ENCODE results near the gene STYX.

The STYX gene

DNA sequence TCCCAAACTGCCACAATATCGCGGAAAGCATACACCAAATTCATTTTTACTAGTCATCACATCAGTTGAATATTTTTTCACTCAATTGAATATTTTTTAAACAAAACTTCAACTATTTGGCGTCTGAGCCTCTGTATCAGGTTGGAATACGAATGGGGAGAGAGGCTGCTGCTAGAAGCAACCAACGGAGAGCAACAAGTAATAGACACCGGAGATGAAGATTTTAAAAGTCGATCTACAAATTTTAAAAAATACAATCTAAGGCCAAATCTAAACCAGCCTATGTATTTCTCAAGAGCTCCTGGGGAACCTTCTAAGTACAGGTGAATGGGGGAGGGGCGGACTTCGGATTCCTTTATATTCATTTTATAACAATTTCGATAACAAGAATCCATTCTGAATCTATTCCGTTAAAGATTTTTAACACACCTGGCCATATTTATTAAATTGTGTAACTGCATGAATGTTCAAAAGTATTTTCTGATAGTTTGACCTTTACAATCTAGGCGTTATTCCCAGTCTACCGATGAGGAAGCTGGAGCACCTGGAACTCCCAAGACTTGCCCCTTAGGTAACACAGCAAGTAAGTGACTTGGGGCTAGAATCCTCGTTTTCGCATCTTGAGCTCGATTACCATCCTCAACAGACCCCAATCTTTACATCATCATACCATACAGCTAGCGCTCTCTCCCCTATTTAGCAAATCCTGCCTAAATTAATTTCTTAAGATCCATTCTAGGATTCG is 60.2 kb downstream of the STYX start:
- DNase-seq (ENCODE audit: low spot score) = no peak

DNA sequence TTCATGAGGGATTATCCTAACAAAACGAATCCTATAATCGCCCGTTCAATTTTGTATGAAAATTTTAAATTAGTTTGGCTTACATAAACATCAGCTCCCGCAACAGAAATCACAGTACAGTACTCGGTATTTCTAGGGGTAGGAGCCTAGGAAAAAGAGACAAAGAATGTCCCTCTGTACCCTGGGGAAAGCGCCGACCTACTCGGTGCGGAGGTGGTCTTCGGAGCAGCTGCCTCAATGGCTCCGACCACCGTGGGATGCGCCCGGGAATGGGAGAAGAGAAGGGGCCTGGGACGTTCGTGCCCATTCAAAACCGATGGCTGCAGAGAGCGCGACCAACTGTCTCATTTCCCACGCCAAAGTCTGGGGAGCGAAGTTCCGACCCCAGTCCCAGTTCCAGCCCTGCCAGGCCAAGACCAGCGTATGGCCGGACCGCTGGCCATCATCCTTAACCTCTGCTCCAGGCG is 60.8 kb downstream of the STYX start:
- DNase-seq (ENCODE audit: low spot score) = no peak

DNA sequence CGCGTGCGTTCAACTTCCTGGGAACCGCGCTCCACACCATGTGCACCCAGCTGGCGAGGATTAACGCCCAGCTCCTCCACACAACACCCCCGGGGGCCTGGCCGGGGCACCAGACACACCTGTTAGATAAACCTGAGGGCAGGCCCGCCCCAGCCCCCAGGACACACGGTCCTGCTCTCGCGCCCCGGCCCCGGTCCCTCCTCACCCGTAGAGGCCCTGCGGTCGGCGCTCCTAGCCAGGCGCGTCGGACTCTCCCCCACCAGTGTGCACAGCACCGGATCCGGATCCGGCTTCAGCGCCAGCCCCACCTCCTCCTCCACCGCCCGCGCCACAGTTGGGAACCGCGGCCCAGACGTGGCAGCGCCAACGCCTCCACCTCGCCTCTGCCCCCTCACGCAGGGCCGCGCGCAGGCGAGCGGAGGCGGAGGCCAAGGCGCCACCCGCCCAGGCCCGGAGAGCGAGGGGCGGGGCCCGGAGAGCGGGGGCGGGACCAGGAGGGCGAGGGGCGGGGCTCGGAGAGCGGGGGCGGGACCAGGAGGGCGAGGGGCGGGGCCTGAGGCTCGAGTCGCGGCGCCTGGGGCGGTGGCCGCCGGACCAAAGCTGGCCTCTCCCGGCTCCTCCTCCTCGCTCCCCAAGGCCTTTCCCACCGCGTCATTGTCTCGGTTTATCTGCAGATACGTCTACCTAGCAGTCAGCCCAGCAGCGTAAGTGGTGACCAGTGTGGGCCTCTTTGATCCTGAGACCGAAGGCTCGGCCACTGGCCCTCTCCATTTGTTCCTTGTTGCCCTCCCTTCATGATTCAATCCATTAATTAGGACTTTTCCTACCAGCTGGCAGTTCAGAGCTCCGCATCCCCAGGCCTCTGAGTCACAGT is 61.5 kb downstream of the STYX start, which contains the start of gene GNPNAT1:
Gene GNPNAT1 (minus strand): TSS at position 385 of the 874 bp plus-strand sequence. CDS start 6,957 bp downstream, outside the sequence.
- peak; percentile 92 for DNase-seq (ENCODE audit: low spot score)

DNA sequence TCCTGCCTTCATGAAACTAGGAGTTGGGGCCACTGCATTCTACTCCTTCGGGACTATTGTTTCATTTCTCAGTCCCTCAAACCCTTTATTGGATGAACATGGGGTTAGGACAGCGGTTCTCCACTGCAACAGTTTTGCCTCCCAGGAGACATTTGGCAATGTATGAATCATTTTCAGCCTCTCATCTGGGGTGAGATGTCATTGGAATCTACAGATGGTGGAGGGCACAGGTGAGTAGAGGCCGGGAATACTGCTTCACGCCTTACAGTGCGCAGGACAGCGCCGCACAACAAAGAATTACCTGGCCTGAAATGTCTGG is 62.1 kb downstream of the STYX start:
- no peak for DNase-seq (ENCODE audit: low spot score)

DNA sequence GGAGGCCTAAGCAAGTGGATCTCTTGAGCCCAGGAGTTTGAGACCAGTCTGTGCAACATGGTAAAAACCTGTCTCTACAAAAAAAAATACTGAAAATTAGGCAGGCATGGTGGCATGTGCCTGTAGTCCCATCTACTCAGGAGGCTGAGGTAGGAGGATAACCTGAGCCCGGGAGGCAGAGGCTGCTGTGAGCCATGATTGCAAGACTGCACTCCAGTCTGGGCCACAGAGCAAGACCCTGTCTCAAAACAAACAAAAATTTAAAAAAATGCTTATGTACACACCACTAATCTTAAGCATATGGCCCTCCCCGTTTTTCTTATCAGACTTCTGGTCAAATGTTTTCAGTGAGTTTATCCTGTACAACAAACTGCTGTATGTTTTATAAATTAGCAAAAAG is 63.1 kb downstream of the STYX start:
- no peak for DNase-seq (ENCODE audit: low spot score)

DNA sequence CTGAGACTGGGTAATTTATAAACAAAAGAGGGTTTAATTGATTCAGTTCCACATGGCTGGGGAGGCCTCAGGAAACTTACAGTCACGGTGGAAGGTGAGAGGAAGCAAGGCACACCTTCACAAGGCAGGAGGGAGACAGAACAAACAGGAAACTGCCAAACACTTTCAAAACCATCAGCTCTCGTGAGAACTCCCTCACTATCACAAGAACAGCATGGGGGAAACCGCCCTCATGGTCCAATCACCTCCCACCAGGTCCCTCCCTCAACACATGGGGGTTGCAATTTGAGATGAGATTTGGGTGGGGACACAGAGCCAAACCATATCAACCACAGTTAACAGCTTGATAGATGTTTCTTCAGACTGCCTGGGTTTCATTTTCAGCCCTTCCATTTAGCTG is 67.7 kb downstream of the STYX start:
- no peak for DNase-seq (ENCODE audit: low spot score)

DNA sequence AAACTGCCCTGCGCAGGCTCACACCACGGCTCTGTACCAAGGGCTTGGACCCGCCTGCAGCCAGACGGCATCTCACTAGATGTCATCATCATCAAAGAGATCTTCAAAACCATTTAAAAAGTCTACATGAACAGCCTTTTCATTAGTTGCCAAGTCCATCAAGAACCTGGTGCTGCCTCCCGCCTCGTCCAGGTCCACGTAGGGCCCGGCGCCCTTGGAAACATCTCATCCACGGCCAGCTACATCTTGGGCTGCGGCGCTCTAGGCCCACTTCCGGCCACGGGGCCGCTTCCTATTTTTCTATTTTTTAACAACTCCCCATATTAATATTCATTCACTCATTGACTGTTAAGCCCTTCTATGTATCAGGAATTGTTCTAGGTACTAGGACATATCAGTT is 68.9 kb downstream of the STYX start:
- no peak for DNase-seq (ENCODE audit: low spot score)

DNA sequence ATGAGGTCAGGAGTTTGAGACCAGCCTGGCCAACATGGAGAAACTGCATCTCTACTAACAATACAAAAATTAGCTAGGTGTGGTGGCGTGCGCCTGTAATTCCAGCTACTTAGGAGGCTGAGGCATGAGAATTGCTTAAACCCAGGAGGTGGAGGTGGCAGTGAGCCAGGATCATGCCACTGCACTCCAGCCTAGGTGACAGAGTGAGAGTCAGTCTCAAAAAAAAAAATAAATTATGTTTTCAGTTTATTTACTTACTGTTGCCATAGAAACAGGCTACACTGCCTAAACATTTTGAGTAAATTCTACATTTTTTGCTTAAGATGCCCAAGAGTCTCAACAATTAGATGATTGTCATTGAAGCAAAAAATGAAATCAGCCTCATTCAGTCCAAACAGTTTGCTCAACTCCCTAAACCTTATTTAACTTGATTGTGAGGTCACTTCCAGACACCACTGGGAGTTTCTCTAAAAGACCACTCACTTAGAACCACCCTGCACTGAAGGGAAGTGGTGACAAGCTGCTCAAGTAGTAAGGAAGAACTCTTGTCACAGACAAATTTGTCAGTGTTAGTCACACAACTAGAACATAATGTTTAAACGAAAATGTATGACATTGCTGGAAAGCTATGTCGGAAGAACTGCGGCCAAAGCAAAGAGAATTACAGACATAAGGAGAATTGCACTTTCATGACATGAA is 71.2 kb downstream of the STYX start:
- DNase-seq (ENCODE audit: low spot score) = no peak

DNA sequence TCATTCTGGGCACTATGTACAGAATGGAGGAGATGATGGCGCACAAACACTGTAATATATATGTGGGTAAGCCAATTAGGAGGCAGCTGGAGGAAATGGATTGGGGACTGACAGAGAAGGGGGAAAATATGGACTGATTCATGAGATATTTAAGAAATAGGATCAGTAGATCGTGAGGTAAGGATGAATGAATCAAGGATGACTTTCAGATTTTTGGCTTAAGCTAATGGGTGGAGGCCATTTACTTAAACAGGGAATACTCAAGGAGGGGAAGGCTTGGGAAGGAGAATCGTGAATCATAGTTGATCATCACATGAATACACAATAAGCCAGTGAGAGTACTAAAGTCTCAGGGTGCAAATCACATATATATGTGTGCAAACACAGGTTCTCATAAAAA is 72.6 kb downstream of the STYX start:
- DNase-seq (ENCODE audit: low spot score) = no peak

DNA sequence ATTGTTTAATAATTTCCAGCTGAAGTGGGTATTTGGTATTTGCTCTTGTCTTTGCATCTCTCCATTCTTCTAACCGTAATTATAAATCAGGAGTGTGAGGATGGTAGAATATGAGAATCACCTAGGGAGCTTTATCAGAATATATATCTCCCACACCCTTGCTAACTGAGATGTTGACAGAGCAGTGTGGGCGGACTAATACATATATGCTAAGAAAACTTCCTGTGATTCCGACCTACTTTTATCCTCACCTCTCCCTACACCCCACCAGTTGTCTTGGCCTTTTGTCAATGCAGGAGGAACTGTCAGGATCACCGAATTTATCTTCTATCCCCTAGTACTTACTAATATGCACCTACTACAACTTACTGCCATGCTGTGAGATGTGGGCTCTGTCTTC is 76.1 kb downstream of the STYX start:
- DNase-seq (ENCODE audit: low spot score) = no peak

DNA sequence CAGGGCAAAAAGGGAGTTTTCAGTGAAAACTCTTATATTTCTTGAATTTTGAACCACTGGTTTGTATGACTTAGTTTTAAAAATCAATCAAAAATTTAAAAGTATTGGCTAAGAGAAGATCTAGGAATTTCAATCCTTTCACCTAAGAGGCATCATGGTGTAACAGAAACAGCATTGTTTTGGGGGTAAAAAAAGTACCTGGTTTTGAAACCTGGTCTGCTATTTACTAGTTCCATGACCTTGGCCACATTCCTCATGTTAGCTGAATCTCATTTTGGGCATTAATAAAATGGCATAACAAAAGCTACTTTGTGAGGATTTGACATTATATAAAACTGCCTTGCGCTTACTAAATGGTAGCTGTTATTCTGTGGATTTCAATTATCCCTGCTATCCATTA is 78.1 kb downstream of the STYX start:
- no peak for DNase-seq (ENCODE audit: low spot score)

DNA sequence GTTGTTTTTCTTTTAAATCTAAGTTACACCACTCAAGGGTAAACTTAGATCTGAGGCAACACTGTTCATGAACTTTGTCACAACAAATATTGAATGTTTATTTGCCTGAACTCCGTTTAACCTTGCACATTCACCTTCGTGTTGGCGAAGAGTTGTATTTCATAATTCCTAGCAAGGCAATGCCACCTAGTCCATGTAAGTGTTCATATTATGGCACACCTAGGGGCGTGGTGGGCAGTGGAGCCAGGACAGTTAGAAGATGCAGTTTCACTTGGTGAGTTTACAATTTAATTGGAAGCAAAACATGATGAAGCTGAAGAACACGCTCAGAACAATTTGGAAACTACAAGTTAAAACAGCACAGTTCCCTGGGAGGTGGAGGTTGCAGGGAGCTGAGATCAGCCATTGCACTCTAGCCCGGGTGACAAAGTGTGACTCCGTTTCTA is 91.9 kb downstream of the STYX start:
- no peak for DNase-seq (ENCODE audit: low spot score)

DNA sequence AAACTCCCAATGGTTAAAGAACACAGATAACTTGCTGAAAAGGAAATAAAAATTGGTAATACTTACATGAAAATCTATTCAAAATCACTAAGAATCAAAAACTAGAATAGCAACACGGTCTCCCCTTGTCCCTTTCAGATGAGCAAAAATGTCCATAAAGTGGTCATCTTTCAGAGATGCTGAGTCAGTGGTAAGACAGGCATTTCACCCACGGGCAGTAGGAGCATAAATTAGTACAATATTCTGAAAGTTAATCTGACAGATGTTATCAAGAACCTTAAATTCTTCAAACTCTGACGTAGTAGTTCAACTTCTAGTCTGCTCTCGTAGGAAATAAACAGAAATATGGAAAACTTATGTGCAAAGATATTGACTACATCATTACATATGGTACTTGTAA is 94.5 kb downstream of the STYX start:
- no peak for DNase-seq (ENCODE audit: low spot score)

All from activated CD4-positive, alpha-beta T cell treated with anti-CD3 and anti-CD28 coated beads, Interleukin-2, Interleukin-4, amounts not matched to agents 100 ng/mL and 50 ng/mL, durations not matched to agents 16 hours and 8 hours (primary cell).